Heart right ventricle (tissue), 16 donors: ENCODE results near the gene OGFR. TPM values are rescaled to one million over a fixed set of nuclear protein-coding genes. Genes with fewer than 3 reads are reported as not detected.

Experiments
- ATAC-seq, 8 donors: fragments of 200-7000 bp; cut with Tn5 transposase; one replicate each; pipeline ENCODE4 v1.9.1; 2020; ENCODE audit warnings: mild to moderate bottlenecking in 8 of 8, moderate library complexity in 8 of 8, moderate number of reproducible peaks in 1 of 8
- DNase-seq, 2 donors: peaks; one replicate each; pipeline ENCODE4 v3.0.0-alpha.2; 2020
- H3K27ac ChIP-seq, 10 donors: fragments of 200-600 bp; sonication (generic) in 2 of 10; one replicate each; pipeline versions ENCODE4 v1.5.0 to v1.8.0; 2020 to 2022; ENCODE audit warnings: mild to moderate bottlenecking in 3 of 10
- H3K27me3 ChIP-seq, 7 donors: fragments of 200-600 bp; one replicate each; pipeline ENCODE4 v1.8.0; 2021 to 2022; ENCODE audit warnings: mild to moderate bottlenecking in 2 of 7
- H3K36me3 ChIP-seq, 9 donors: fragments of 200-600 bp; sonication (generic) in 1 of 9; one replicate each; pipeline versions ENCODE4 v1.5.0 to v1.8.0; 2020 to 2022; ENCODE audit warnings: mild to moderate bottlenecking in 2 of 9
- H3K4me1 ChIP-seq, 9 donors: fragments of 200-600 bp; sonication (generic) in 1 of 9; one replicate each; pipeline versions ENCODE4 v1.5.0 to v1.8.0; 2020 to 2022; ENCODE audit warnings: mild to moderate bottlenecking in 4 of 9
- H3K4me3 ChIP-seq, 10 donors: fragments of 200-600 bp; sonication (generic) in 2 of 10; one replicate each; pipeline versions ENCODE4 v1.5.0 to v1.8.0; 2020 to 2022; ENCODE audit warnings: mild to moderate bottlenecking in 7 of 10, moderate library complexity in 2 of 10
- H3K9me3 ChIP-seq, 11 donors: fragments of 200-600 bp in 10 of 11; sonication (generic) in 2 of 11; one replicate each; pipeline versions ENCODE4 v1.5.0 to v1.8.0; 2013 to 2022; ENCODE audit warnings: mild to moderate bottlenecking in 2 of 11, control low read depth in 1 of 11, moderate library complexity in 1 of 11
- CTCF ChIP-seq, 9 donors: fragments of 200-600 bp; sonication (generic) in 2 of 9; IDR thresholded peaks; one replicate each; pipeline versions ENCODE4 v1.5.0 to v1.8.0; 2021 to 2022; ENCODE audit warnings: antibody characterized with exemption in 9 of 9, mild to moderate bottlenecking in 5 of 9, moderate library complexity in 1 of 9
- WGBS, 2 donors: extraction: QIAGEN DNeasy Blood & Tissue Kit; methylation state at CpG; one replicate each; pipeline ENCODE4 v1.1.7; 2013; ENCODE audit warnings: inconsistent platforms in 1 of 2; 5-methylcytosine and 5-hydroxymethylcytosine counted together
- intact Hi-C, 10 donors: fragments of 100-400 bp; cut with DNase I; formaldehyde crosslinking; loops; one replicate each; pipeline versions ENCODE4 v1.11.1 to v1.14.2; 2022
- polyA plus RNA-seq, 2 donors: library from polyadenylated mRNA; stranded (reverse); fragments of 200-250 nt; gene quantifications; one replicate each; pipeline ENCODE4 v1.2.3, GENCODE V29; 2013
- total RNA-seq, 10 donors: library from RNA; stranded (reverse); fragmentation: NEBNext Ultra II Directional in 3 of 10; extraction: Animal tissue kit (Norgen Biotek cat#: 25700) in 3 of 10; gene quantifications; one replicate each; pipeline versions ENCODE4 v1.2.1 to v1.2.4, GENCODE V29; 2021 to 2023
- donor health status: Arrhythmogenic right ventricular cardiomyopathy.
- donor health status: ischemic (EF 13 %, LVEDD 7.1; RV severe dilation, severe dysfunction).
- donor health status: healthy with polysubstance abuse.
- donor health status: DM: no; HTN: yes; CAD: no.
- donor health status: DM: no; HTN: no; CAD: no.
- donor health status: ischemic (EF 25% LVEDD 6.9; RV normal size, moderate dysfunction).
- donor health status: ischemic (EF 25% LVEDD 5.7; RV mildly dilated, moderate dysfunction).
- donor health status: healthy.
- donor health status: DM: yes; HTN: yes; CAD: no.
- donor health status: Ischemic cardiomyopathy.
- donor health status: ischemic (EF 35%, LVEDD 5.7; RV mildly dilated, moderate dysfunction).
- donor health status: nonischemic (EF 11% LVEDD 7.7; RV severe dilation, severe dysfunction).
- donor health status: DM: yes; HTN: yes; CAD: no.
- donor health status: PGD.
- donor health status: ischemic (EF 29% LVEDD 5.4; RV normal size, mild dysfunction).
- donor health status: nonischemic (EF 23%, LVEDD 6.1; RV moderate dilation, normal function).

OGFR gene
- total and polyA plus RNA-seq, 12 donors, result 13.0 to 37.5 (median 17.5) TPM

GRCh38 chr20:62761759-62762131 lies 42.9 kb upstream of the OGFR start:
- intact Hi-C loops, result no loop called here
- DNase-seq, result no peak

GRCh38 chr20:62762376-62762775 lies 42.3 kb upstream of the OGFR start:
- Histone ChIP-seq H3K4me3 (no peak overlapping the region), H3K36me3 (no peaks in the 10 kb centered on the region), H3K9me3 (peaks cover 0 to 4% (median 0%) of the 10 kb centered on the region in 11 donors), H3K27ac (no peak overlapping the region), H3K4me1 (no peaks in the 10 kb centered on the region), H3K27me3 (peaks cover 0 to 55% (median 41%) of the 10 kb centered on the region in 7 donors)
- intact Hi-C loops, result no loop called here
- WGBS, 2 donors, result 88 to 89% methylated on average over 22 of the region's 22 CpGs
- ATAC-seq (no peak), DNase-seq (no peak)
- no peak for TF ChIP-seq CTCF (IDR thresholded peaks at IDR 0.05)

More at GRCh38 chr20:62761759-62762131, 42.9 kb upstream of the OGFR start:
- peaks cover 0 to 56% (median 35%) of the 10 kb centered on the region in 7 donors for H3K27me3 ChIP-seq
- H3K27ac ChIP-seq, result no peak overlapping the region
- WGBS, 2 donors, result 92 to 94% methylated on average over 6 of the region's 6 CpGs
- no peaks in the 10 kb centered on the region for H3K4me1 ChIP-seq
- no peaks in the 10 kb centered on the region for H3K36me3 ChIP-seq
- no peak overlapping the region for H3K4me3 ChIP-seq
- no peak for TF ChIP-seq CTCF (IDR thresholded peaks at IDR 0.05)
- no peak for ATAC-seq
- peaks cover 0 to 10% (median 0%) of the 10 kb centered on the region in 11 donors for H3K9me3 ChIP-seq

- Histone ChIP-seq H3K9me3 (no peaks in the 10 kb centered on the region), H3K27ac (no peak overlapping the region), H3K36me3 (no peaks in the 10 kb centered on the region), H3K4me1 (no peaks in the 10 kb centered on the region), H3K27me3 (peaks cover 0 to 55% (median 41%) of the 10 kb centered on the region in 7 donors), H3K4me3 (no peak overlapping the region)
- intact Hi-C loops, result no loop called here
- no peak for DNase-seq
- TF ChIP-seq CTCF (IDR thresholded peaks at IDR 0.05), result no peak
- WGBS, 2 donors, result 85 to 89% methylated on average over 16 of the region's 16 CpGs
- no peak for ATAC-seq
Observed at GRCh38 chr20:62762801-62763368, 41.8 kb upstream of the OGFR start.

- WGBS, 2 donors, result 95 to 96% methylated on average over 4 of the region's 4 CpGs
Observed at GRCh38 chr20:62763404-62763803, 41.2 kb upstream of the OGFR start.

More at GRCh38 chr20:62763404-62763803, 41.2 kb upstream of the OGFR start:
- Histone ChIP-seq H3K4me1 (peaks cover 0 to 2% (median 0%) of the 10 kb centered on the region in 9 donors), H3K27ac (no peak overlapping the region), H3K9me3 (no peaks in the 10 kb centered on the region), H3K4me3 (no peak overlapping the region), H3K36me3 (no peaks in the 10 kb centered on the region), H3K27me3 (peaks cover 0 to 53% (median 41%) of the 10 kb centered on the region in 7 donors)
- intact Hi-C loops, result no loop called here
- ATAC-seq (no peak), DNase-seq (no peak)
- no peak for TF ChIP-seq CTCF (IDR thresholded peaks at IDR 0.05)
